ENCODE data around the gene VCAN. TPM values are rescaled to one million over a fixed set of nuclear protein-coding genes. Genes with fewer than 3 reads are reported as not detected.
"Not testable (repeated sequence)": the region's sequence is repeated elsewhere in the genome, so short reads cannot be mapped to it uniquely, and the experiment has no call there.

Gene VCAN
- total RNA-seq, 1 experiment from 2014 or later, result 31.4 TPM

DNA sequence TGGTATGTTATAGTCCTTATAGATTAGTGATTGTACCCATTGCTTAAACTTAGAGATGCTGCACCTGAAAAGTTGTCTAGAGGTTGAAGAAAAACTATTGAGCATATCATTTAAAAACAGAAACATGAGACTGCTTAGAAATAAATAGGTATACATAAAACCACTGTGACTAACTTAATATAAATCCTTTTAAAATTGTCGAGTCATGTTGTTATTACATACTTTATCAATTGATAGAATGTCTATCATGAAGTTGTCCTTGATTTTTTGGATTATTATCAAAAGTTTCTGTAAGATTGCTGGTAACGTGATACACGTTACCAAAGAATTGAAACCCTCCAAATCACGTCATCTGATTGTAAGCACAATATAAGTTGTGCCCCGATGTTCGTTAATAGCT, 35.3 kb upstream of the VCAN start:
- DNase-seq, result no peak
- Mint-ChIP-seq H3K9me3 (ENCODE audit: low read depth, unreplicated experiment) (no peaks in the 10 kb centered on the region), H3K27me3 (ENCODE audit: unreplicated experiment) (no peaks in the 10 kb centered on the region), H3K4me1 (ENCODE audit: low read depth, unreplicated experiment) (no peaks in the 10 kb centered on the region), H3K4me3 (ENCODE audit: low read depth, unreplicated experiment) (no peak overlapping the region), H3K36me3 (ENCODE audit: insufficient read depth, unreplicated experiment) (no peaks in the 10 kb centered on the region), H3K27ac (ENCODE audit: unreplicated experiment) (no peak overlapping the region)
- TF ChIP-seq, protein P1, sequence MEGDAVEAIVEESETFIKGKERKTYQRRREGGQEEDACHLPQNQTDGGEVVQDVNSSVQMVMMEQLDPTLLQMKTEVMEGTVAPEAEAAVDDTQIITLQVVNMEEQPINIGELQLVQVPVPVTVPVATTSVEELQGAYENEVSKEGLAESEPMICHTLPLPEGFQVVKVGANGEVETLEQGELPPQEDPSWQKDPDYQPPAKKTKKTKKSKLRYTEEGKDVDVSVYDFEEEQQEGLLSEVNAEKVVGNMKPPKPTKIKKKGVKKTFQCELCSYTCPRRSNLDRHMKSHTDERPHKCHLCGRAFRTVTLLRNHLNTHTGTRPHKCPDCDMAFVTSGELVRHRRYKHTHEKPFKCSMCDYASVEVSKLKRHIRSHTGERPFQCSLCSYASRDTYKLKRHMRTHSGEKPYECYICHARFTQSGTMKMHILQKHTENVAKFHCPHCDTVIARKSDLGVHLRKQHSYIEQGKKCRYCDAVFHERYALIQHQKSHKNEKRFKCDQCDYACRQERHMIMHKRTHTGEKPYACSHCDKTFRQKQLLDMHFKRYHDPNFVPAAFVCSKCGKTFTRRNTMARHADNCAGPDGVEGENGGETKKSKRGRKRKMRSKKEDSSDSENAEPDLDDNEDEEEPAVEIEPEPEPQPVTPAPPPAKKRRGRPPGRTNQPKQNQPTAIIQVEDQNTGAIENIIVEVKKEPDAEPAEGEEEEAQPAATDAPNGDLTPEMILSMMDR (IDR thresholded peaks at IDR 0.05; ENCODE audit: unreplicated experiment), result no peak
- intact Hi-C loops (cut with micrococcal nuclease; ENCODE audit: unreplicated experiment), result loop anchor here (10.0 kb wide), 1 partner anchor 361 kb away; the partner anchor contains the start of genes TMEM167A and XRCC4
- CTCF ChIA-PET, result no interaction called here
- BruUV-seq (replicated peaks), result no TSS peak

DNA sequence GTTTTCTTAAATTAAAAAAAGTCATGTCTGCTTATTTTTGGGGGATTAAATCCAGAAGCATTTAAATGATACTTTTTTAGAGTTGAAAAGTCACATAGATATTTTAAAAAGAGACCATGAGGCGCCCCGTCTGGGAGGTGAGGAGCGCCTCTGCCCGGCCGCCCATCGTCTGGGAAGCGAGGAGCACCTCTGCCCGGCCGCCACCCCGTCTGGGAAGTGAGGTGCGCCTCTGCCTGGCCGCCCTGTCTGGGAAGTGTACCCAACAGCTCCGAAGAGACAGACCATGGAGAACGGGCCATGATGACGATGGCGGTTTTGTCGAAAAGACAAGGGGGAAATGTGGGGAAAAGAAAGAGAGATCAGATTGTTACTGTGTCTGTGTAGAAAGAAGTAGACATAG, 33.8 kb upstream of the VCAN start:
- H3K36me3 Mint-ChIP-seq (ENCODE audit: insufficient read depth, unreplicated experiment); H3K27me3 Mint-ChIP-seq (ENCODE audit: unreplicated experiment); BruUV-seq (replicated peaks); CTCF ChIA-PET; DNase-seq; H3K4me3 Mint-ChIP-seq (ENCODE audit: low read depth, unreplicated experiment); H3K4me1 Mint-ChIP-seq (ENCODE audit: low read depth, unreplicated experiment); H3K9me3 Mint-ChIP-seq (ENCODE audit: low read depth, unreplicated experiment); H3K27ac Mint-ChIP-seq (ENCODE audit: unreplicated experiment): not testable (repeated sequence)
- intact Hi-C loops (cut with micrococcal nuclease; ENCODE audit: unreplicated experiment), result loop anchor here (10.0 kb wide), 1 partner anchor 363 kb away; the partner anchor contains the start of genes TMEM167A and XRCC4

DNA sequence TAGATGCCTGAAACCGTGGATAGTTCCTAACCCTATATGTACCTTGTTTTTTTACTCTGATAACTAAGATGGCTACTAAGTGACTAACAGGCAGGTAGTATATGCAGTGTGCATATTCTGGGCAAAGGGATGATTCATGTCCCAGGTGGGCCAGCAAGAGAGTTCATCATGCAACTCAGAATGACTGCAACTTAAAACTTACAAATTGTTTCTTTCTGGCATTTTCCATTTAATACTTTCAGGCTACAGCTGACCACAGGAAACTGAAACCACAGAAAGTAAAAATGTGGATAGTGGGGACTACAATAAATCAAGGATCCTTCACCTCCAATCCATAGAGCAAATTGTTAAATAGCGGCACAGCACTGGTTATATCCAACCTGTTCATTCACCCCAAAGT, 30.7 kb upstream of the VCAN start:
- no TSS peak for BruUV-seq (replicated peaks)

DNA sequence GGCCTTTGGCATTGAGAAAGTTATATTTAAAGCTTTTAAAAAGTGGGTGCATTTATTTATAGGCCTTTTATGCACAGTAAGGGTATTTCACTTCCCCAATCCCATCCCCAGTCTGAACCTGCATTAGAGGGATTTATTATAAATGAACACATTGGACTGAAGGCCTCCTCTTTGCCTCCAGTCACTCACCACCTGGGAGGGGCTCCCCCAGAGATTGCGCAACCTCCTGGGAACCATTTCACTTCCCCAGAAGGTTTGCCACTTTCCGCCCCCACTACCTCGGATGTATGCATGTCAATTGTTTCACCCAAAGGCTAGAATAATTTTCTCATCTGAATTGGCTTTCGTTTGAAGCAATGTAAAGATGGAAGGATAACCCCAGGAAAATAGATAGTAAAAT, 29.8 kb upstream of the VCAN start:
- Mint-ChIP-seq H3K4me3 (ENCODE audit: low read depth, unreplicated experiment) (no peak overlapping the region), H3K9me3 (ENCODE audit: low read depth, unreplicated experiment) (no peaks in the 10 kb centered on the region), H3K27ac (ENCODE audit: unreplicated experiment) (no peak overlapping the region), H3K4me1 (ENCODE audit: low read depth, unreplicated experiment) (no peaks in the 10 kb centered on the region), H3K27me3 (ENCODE audit: unreplicated experiment) (no peaks in the 10 kb centered on the region), H3K36me3 (ENCODE audit: insufficient read depth, unreplicated experiment) (no peaks in the 10 kb centered on the region)
- TF ChIP-seq, protein P1 (IDR thresholded peaks at IDR 0.05; ENCODE audit: unreplicated experiment), result no peak
- no peak for DNase-seq
- no TSS peak for BruUV-seq (replicated peaks)
- CTCF ChIA-PET, result interaction anchor here (0.6 kb wide), 1 partner anchor 24 kb away, joined by 8 read pairs; no protein-coding TSS in a partner anchor
- intact Hi-C loops (cut with micrococcal nuclease; ENCODE audit: unreplicated experiment), result no loop called here

More for the DNA sequence above, 30.7 kb upstream of the VCAN start:
- DNase-seq, result no peak
- CTCF ChIA-PET, result no interaction called here
- TF ChIP-seq, protein P1 (IDR thresholded peaks at IDR 0.05; ENCODE audit: unreplicated experiment), result no peak
- H3K36me3 Mint-ChIP-seq (ENCODE audit: insufficient read depth, unreplicated experiment), result no peaks in the 10 kb centered on the region
- H3K27ac Mint-ChIP-seq (ENCODE audit: unreplicated experiment), result no peak overlapping the region
- H3K4me3 Mint-ChIP-seq (ENCODE audit: low read depth, unreplicated experiment), result no peak overlapping the region
- intact Hi-C loops (cut with micrococcal nuclease; ENCODE audit: unreplicated experiment), result no loop called here
- no peaks in the 10 kb centered on the region for H3K27me3 Mint-ChIP-seq (ENCODE audit: unreplicated experiment)
- no peaks in the 10 kb centered on the region for H3K4me1 Mint-ChIP-seq (ENCODE audit: low read depth, unreplicated experiment)
- H3K9me3 Mint-ChIP-seq (ENCODE audit: low read depth, unreplicated experiment), result no peaks in the 10 kb centered on the region

DNA sequence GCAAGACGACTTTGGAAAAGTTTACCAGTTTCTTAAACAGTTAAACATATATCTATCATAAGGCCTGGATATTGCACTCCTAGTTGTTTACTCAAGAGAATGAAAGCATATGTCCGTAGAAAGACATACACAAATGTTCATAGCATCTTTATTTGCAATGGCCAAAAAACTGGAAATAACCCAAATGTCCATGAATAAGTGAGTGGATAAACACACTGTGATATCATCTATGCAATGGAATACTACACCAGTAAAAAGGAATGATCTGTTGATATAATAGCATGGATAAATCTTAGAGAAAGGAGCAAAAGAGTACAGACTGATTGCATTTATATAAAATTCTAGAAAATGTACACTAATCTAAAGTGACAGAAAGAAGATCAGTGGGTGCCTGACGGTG, 28.0 kb upstream of the VCAN start:
- TF ChIP-seq, protein P1 (IDR thresholded peaks at IDR 0.05; ENCODE audit: unreplicated experiment), result no peak
- H3K27ac Mint-ChIP-seq (ENCODE audit: unreplicated experiment), result no peak overlapping the region
- H3K36me3 Mint-ChIP-seq (ENCODE audit: insufficient read depth, unreplicated experiment), result no peaks in the 10 kb centered on the region
- BruUV-seq (replicated peaks), result no TSS peak
- DNase-seq, result no peak
- CTCF ChIA-PET, result interaction anchor here (0.5 kb wide), 1 partner anchor 11 kb away, joined by 3 read pairs; no protein-coding TSS in a partner anchor
- intact Hi-C loops (cut with micrococcal nuclease; ENCODE audit: unreplicated experiment), result no loop called here
- no peak overlapping the region for H3K4me3 Mint-ChIP-seq (ENCODE audit: low read depth, unreplicated experiment)
- H3K4me1 Mint-ChIP-seq (ENCODE audit: low read depth, unreplicated experiment), result no peaks in the 10 kb centered on the region
- no peaks in the 10 kb centered on the region for H3K9me3 Mint-ChIP-seq (ENCODE audit: low read depth, unreplicated experiment)
- no peaks in the 10 kb centered on the region for H3K27me3 Mint-ChIP-seq (ENCODE audit: unreplicated experiment)
